Gastroesophageal sphincter (tissue), 3 donors: Measurements from ENCODE around the gene COL25A1.

Source experiments
- POLR2A ChIP-seq, 2 donors: fragments of 450-650 bp; IDR thresholded peaks; one replicate each; pipeline ENCODE4 v1.6.1; 2017; ENCODE audit warnings: antibody characterized with exemption in 2 of 2, mild to moderate bottlenecking in 2 of 2, moderate library complexity in 1 of 2
- TF ChIP-seq, protein P1 (sequence below), 4 experiments: fragments of 200-600 bp in 2 of 4; fragments of 450-650 bp in 2 of 4; sonication (generic) in 1 of 4; IDR thresholded peaks; one replicate each; pipeline ENCODE4 v1.5.1; 2017 to 2019; ENCODE audit warnings: antibody characterized with exemption in 4 of 4, mild to moderate bottlenecking in 2 of 4, moderate library complexity in 2 of 4

DNA sequence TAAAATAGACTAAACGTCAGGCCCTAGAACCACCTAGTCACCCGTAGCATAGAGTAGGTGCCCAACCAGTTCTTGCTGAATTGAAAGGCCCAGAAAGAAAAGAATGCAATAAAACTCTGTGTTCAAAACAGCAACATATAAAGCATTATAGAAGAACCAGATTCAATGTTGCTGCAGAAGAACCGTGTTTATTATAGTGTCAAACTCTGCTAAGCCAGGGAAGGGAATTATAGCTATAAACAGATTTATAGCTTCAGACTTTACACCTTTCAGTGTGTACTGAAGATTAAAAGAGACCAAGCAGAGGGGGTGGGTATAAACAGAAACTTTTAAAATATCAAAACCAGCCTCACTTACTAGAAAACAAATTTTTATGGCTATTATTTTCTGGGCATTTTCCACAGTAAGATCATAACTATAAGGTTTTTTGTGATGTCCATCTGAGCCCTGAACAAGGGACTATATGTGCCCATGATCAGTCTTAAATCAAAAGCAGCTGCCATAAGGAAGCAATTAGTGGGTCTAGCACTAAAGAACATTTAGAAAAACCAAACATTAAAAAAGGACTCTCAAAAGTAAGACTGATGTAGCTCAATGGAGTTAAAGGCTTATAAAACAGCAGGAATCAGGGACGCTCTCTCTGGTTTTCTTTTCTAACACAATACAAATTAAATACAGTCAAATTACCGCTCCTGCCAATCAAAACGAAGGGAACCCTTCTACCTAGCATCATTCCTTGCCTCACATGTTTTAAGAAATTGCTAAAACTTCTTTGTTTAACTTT is 319.9 kb downstream of the COL25A1 start:
- TF ChIP-seq POLR2A (IDR thresholded peaks at IDR 0.05): no peak
- TF ChIP-seq, protein P1, sequence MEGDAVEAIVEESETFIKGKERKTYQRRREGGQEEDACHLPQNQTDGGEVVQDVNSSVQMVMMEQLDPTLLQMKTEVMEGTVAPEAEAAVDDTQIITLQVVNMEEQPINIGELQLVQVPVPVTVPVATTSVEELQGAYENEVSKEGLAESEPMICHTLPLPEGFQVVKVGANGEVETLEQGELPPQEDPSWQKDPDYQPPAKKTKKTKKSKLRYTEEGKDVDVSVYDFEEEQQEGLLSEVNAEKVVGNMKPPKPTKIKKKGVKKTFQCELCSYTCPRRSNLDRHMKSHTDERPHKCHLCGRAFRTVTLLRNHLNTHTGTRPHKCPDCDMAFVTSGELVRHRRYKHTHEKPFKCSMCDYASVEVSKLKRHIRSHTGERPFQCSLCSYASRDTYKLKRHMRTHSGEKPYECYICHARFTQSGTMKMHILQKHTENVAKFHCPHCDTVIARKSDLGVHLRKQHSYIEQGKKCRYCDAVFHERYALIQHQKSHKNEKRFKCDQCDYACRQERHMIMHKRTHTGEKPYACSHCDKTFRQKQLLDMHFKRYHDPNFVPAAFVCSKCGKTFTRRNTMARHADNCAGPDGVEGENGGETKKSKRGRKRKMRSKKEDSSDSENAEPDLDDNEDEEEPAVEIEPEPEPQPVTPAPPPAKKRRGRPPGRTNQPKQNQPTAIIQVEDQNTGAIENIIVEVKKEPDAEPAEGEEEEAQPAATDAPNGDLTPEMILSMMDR (IDR thresholded peaks at IDR 0.05): no peak
